Effector memory CD8-positive, alpha-beta T cell (primary cell): ENCODE measurements around the gene NMT1.
"Not testable (repeated sequence)": the region's sequence is repeated elsewhere in the genome, so short reads cannot be mapped to it uniquely, and the experiment has no call there.

Source experiments
- ATAC-seq: fragments of 150-1000 bp; cut with Tn5 transposase; replicated peaks from 2 replicates; pipeline ENCODE4 v1.10.0; 2021; ENCODE audit warnings: mild to moderate bottlenecking, moderate library complexity
- DNase-seq, 3 experiments: peaks; one replicate each; pipeline ENCODE4 v3.0.0; 2021
- H3K27ac Mint-ChIP-seq, 2 donors: one replicate each; pipeline ENCODE4 v1.8.0; 2022; ENCODE audit warnings: mild to moderate bottlenecking in 2 of 2, mixed read lengths in 2 of 2, moderate library complexity in 2 of 2
- H3K27me3 Mint-ChIP-seq, 2 donors: one replicate each; pipeline ENCODE4 v1.8.0; 2022; ENCODE audit warnings: mixed read lengths in 2 of 2
- H3K36me3 Mint-ChIP-seq: one replicate; pipeline ENCODE4 v1.8.0; 2022; ENCODE audit warnings: mild to moderate bottlenecking, moderate library complexity, mixed read lengths; ENCODE audit not compliant: insufficient read depth
- H3K4me1 Mint-ChIP-seq, 2 donors: one replicate each; pipeline ENCODE4 v1.8.0; 2022; ENCODE audit warnings: low read depth in 2 of 2, mixed read lengths in 2 of 2
- H3K4me3 Mint-ChIP-seq, 2 donors: one replicate each; pipeline ENCODE4 v1.8.0; 2022; ENCODE audit warnings: mild to moderate bottlenecking in 2 of 2, mixed read lengths in 2 of 2, moderate library complexity in 2 of 2
- H3K9me3 Mint-ChIP-seq, 2 donors: one replicate each; pipeline ENCODE4 v1.8.0; 2022; ENCODE audit warnings: mixed read lengths in 2 of 2

NMT1 gene

DNA sequence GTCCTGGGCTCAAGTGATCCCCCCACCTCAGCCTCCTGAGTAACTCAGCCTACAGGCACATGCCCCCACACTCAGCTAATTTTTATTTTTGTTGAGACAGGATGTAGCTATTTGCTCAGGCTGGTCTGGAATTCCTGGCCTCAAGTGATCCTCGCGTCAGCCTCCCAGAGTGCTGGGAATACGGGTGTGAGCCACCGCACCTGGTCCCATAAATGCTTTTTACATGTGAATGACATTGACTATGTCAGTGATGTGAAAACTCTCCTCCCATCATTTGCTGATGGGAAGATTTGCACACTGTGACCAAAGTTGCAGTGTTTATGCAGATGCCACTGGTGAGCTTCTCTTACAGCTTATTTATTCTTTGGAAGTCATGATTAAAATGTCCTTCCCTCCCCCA lies 56.2 kb downstream of the NMT1 start:
- no peak for ATAC-seq
- no peak for DNase-seq
- H3K4me3 Mint-ChIP-seq: no peak overlapping the region
- H3K9me3 Mint-ChIP-seq: no peaks in the 10 kb centered on the region
- no peak overlapping the region for H3K27ac Mint-ChIP-seq
- peaks cover 3% of the 10 kb centered on the region for H3K36me3 Mint-ChIP-seq
- peaks cover 0 to 18% of the 10 kb centered on the region in 2 donors for H3K27me3 Mint-ChIP-seq
- no peaks in the 10 kb centered on the region for H3K4me1 Mint-ChIP-seq

DNA sequence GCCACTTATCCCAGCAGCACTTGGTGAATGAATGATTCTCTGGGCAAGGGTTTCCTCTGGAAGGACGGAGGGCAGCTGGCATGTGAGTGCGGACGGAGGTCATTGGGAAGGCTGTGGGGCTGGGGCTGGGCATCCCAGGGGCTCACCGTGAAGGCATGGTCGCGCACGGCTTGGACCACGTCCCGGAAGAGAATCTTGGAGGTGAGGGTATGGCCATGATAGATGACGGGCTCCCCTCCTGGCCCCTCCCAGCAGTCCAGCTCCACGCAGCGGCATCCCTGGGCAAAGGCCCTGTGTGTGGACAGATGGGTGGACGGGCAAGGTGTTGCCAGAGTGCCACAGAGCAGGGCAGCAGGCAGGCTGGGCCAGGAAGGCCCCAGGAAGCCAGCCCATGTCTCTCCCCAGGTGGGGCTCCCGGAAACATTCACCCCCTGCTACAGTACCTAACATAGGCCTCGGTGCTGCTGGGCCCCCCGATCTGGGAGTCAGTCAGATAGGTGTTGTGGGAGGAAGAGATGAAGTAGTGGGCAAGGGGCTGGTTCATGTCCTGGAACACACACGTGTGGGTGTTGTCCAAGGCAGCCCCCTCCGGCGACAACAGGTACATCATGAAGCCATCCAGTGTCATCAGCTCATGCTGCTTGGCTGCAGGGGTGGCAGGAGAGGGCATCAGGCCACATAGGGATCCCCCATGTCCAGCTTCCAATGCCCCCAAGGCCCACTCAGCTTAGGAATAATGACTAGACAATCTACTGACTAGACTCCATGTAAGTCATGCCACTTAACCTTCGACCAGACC lies 56.9 kb downstream of the NMT1 start:
- no peaks in the 10 kb centered on the region for H3K9me3 Mint-ChIP-seq
- no peaks in the 10 kb centered on the region for H3K4me1 Mint-ChIP-seq
- H3K4me3 Mint-ChIP-seq: no peak overlapping the region
- peaks cover 0 to 18% of the 10 kb centered on the region in 2 donors for H3K27me3 Mint-ChIP-seq
- H3K36me3 Mint-ChIP-seq: peaks cover 3% of the 10 kb centered on the region
- no peak for ATAC-seq
- no peak for DNase-seq
- no peak overlapping the region for H3K27ac Mint-ChIP-seq

DNA sequence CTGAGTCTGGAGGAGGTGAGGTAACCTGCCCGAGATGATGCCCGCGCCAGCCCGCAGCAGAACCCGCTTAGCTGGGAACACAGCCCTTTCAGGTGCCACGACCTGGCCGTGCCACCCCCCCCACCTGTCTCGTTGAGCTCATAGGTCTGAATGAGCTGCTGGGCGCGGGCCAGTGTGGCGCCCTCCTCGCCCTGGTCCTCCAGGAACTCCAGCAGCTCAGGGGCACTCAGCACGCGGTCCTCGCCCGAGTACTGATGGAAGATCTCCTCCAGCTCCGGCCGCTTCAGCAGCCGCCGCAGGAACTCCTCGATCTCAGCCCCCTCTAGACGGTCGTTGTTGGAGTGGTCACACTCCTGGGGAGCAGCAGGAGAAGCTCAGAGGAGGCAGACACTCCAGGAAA lies 57.6 kb downstream of the NMT1 start:
- H3K27me3 Mint-ChIP-seq: peaks cover 0 to 18% of the 10 kb centered on the region in 2 donors

DNA sequence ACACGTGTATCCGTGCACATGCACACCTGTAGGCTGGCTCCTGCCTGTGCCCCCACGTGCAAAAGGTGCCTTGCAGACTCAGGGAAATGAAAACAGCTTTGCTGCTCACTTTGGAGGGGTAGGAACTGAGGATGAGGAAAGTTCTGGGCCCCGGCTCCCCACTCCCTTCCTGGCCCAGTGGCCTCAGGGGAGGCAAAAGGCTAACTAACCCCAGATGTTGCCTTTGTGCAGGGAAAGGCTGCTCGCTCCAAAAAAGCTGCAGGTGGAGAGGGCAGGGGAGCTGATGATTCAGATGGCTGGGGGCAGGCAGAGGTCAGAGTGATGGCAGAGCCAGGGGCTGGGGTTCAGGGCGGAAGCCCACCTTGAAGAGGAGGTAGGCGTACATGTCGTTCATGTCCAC lies 58.8 kb downstream of the NMT1 start:
- Mint-ChIP-seq H3K4me1 (peaks cover 0 to 6% of the 10 kb centered on the region in 2 donors), H3K9me3 (no peaks in the 10 kb centered on the region), H3K27me3 (peaks cover 0 to 18% of the 10 kb centered on the region in 2 donors), H3K36me3 (peaks cover 3% of the 10 kb centered on the region), H3K27ac (no peak overlapping the region), H3K4me3 (no peak overlapping the region)
- no peak for ATAC-seq
- no peak for DNase-seq

More for the DNA sequence above, 57.6 kb downstream of the NMT1 start:
- H3K9me3 Mint-ChIP-seq: no peaks in the 10 kb centered on the region
- H3K36me3 Mint-ChIP-seq: peaks cover 3% of the 10 kb centered on the region
- no peak overlapping the region for H3K27ac Mint-ChIP-seq
- no peaks in the 10 kb centered on the region for H3K4me1 Mint-ChIP-seq
- no peak overlapping the region for H3K4me3 Mint-ChIP-seq
- DNase-seq: no peak
- no peak for ATAC-seq

DNA sequence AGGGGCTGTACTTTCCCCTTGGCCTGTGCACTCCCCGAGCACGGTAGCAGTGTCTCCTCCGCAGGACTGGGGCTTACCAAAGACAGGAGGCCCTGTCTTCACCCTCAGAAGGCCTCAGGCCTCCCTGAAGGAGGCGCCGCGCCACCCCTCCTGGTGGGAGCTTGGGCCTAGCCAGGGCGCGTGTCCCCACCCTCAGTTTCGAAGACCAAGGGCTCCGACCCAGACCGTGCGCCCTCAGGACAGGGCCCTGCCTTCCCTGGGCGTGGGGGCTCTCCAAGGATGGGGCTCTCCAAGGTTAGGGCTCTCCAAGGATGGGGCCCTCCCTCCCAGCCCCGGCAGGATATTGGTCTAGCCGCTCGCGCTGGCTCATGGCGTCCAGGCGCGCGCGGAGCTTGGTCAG lies 59.4 kb downstream of the NMT1 start:
- no peaks in the 10 kb centered on the region for H3K9me3 Mint-ChIP-seq
- peaks cover 3% of the 10 kb centered on the region for H3K36me3 Mint-ChIP-seq
- ATAC-seq (no peak), DNase-seq (no peak)
- no peak overlapping the region for H3K27ac Mint-ChIP-seq
- peaks cover 0 to 18% of the 10 kb centered on the region in 2 donors for H3K27me3 Mint-ChIP-seq
- no peak overlapping the region for H3K4me3 Mint-ChIP-seq
- H3K4me1 Mint-ChIP-seq: peaks cover 0 to 6% of the 10 kb centered on the region in 2 donors

DNA sequence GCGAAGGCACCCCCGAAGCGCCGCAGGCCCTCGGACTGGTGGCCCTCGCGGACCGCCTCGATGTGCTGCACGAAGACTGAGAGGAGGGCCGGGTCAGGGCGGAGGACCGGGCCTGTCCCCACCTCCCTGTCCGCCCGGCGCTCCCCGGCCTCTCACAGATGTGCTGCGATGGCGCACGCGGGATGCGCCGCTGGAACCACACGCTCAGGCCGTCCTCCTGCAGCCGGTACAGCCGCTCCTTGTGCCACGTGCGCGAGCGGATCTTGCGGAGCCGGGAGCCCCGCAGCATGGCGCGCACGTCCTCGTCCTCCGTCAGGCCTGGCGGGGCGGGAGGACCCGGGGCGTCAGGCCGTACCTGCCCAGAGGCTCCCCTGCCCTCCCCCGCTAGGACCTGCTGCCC lies 59.9 kb downstream of the NMT1 start:
- Mint-ChIP-seq H3K4me1 (peaks cover 0 to 6% of the 10 kb centered on the region in 2 donors), H3K27me3 (peaks cover 0 to 13% of the 10 kb centered on the region in 2 donors), H3K27ac (no peak overlapping the region), H3K9me3 (no peaks in the 10 kb centered on the region), H3K36me3 (peaks cover 3% of the 10 kb centered on the region), H3K4me3 (no peak overlapping the region)
- ATAC-seq (no peak), DNase-seq (no peak)

DNA sequence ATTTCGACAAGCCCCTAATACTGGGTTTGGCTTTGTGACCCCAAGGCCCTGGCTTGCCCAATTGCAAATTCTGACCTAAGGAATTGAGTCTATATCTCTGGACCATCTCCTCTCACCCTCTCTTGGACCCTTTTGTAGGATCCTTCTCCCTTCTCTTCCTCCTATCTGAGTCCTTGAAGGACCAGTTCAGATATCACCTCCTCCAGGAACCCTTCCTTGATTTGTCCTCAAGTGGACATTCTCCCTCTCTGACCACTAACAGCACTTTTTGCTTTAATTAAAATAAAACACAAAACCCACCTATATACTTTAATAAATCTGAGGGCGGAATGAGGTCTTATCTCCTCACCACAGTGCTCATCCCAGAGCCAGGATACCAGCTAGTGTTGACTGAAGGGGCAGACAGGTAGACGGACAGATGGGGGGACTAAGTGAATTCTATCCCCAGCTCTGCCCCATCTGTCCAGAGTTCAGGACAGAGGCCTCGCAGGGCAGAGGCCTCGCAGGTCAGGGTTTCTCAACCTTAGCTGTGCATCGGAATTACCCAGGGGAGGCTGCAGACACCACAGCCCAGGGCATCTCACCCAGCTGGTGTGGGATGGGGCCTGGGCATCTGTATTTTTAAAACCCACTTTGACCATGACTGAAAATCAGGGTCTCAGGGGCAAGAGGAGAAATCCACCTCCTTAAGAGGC lies 62.1 kb downstream of the NMT1 start:
- H3K27ac Mint-ChIP-seq: peak overlapping the region in 1 of 2 donors; percentile 54

DNA sequence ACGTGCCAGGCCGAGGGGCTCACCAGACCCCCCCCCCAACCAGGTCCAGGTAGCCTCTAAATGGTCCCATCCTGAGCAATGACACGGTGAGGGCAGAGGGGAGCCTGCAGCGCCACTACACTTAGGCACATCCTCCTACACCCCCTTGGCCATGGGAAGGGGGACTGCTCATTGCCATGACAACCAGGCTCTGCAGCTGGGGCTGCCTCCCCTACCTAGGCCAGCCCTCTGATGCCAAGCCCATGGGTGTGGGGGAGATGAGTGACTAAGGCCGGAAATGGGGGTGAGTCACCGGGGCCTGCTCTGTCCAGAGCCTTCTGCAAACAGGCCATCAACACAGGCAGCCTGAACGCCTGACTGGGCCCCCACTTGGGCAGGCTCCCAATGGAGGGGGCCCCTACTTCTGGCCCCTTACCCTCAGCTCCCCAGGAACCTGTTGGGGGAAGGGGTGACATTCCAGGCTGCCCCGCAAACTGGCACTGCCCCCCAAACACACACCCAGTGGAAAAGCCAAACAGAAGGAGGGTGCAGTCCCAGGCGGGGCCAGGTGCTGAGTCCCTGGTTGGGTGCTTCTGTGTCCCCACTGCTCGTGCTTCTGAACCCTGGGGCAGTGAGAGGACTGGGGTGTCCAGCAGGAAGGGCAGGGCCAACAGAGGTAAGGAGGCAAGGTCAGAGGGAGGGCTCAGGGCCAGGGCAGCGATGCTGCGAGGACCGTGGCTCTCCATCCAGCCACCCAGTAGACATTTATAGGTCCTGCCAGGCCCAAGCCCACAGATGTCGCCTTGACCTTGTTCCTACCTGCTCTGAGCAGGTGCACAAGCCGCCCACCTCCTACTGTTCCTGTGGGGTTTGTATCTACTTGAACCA lies 63.0 kb downstream of the NMT1 start:
- H3K27ac Mint-ChIP-seq: no peak overlapping the region
- no peaks in the 10 kb centered on the region for H3K36me3 Mint-ChIP-seq
- ATAC-seq (peak; percentile 71), DNase-seq (no peak)
- no peaks in the 10 kb centered on the region for H3K9me3 Mint-ChIP-seq
- peaks cover 0 to 6% of the 10 kb centered on the region in 2 donors for H3K4me1 Mint-ChIP-seq
- H3K4me3 Mint-ChIP-seq: no peak overlapping the region
- peaks cover 0 to 8% of the 10 kb centered on the region in 2 donors for H3K27me3 Mint-ChIP-seq

More for the DNA sequence above, 62.1 kb downstream of the NMT1 start:
- H3K27me3 Mint-ChIP-seq: peaks cover 0 to 8% of the 10 kb centered on the region in 2 donors
- peaks cover 0 to 6% of the 10 kb centered on the region in 2 donors for H3K4me1 Mint-ChIP-seq
- H3K36me3 Mint-ChIP-seq: no peaks in the 10 kb centered on the region
- no peak overlapping the region for H3K4me3 Mint-ChIP-seq
- no peak for DNase-seq
- H3K9me3 Mint-ChIP-seq: no peaks in the 10 kb centered on the region
- no peak for ATAC-seq

DNA sequence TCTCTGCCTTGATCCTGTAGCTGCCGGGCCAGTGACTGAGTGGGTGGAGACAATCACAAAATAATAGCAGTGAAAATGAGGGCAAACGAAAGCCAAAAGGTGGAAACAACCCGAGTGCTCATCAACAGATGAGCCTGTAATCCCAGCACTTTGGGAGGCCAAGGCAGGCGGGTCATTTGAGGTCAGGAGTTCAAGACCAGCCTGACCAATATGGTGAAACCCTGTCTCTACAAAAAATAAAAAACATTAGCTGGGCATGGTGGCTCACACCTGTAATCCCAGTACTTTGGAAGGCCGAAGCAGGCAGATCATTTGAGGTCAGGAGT lies 63.6 kb downstream of the NMT1 start:
- H3K27ac Mint-ChIP-seq, H3K36me3 Mint-ChIP-seq, H3K9me3 Mint-ChIP-seq, H3K4me1 Mint-ChIP-seq, DNase-seq, ATAC-seq, H3K27me3 Mint-ChIP-seq, H3K4me3 Mint-ChIP-seq: not testable (repeated sequence)

DNA sequence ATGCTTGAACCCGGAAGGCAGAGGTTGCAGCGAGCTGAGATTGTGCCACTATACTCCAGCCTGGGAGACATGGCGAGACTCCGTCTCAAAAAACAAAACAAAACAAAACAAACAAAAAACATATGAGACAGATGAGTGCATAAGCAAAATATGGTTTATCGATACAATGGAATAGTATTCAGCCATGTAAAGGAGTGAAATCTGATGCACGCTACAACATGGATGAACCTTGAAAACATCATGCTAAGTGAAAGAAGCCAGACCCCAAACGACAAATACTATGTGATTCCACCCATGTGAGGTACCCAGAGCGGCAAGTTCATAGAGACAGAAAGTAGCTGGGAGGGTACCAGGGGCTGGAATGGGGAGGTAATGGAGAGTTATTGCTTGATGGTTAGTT lies 64.4 kb downstream of the NMT1 start:
- no peaks in the 10 kb centered on the region for H3K36me3 Mint-ChIP-seq
- H3K27me3 Mint-ChIP-seq: peaks cover 0 to 9% of the 10 kb centered on the region in 2 donors
- H3K4me1 Mint-ChIP-seq: peaks cover 0 to 6% of the 10 kb centered on the region in 2 donors
- H3K27ac Mint-ChIP-seq: no peak overlapping the region
- no peak overlapping the region for H3K4me3 Mint-ChIP-seq
- DNase-seq (no peak), ATAC-seq (no peak)
- no peaks in the 10 kb centered on the region for H3K9me3 Mint-ChIP-seq

DNA sequence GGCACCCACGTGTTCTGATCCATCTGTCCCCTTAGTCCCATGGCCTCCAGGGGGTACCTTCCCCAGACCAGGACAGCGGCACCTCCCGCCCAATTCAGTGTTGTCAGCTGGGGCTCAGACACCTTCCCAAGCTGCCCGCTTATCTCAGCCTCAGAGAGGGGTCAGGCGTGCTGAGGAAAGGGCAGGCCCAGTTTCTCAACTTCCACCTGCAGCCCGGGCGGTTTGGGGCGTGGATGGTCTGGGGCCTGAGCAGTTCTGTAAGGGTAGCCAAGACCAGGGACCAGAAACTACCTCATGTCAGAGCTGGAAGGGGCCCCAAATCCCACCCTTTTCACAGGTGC lies 66.1 kb downstream of the NMT1 start:
- H3K4me3 Mint-ChIP-seq: no peak overlapping the region

DNA sequence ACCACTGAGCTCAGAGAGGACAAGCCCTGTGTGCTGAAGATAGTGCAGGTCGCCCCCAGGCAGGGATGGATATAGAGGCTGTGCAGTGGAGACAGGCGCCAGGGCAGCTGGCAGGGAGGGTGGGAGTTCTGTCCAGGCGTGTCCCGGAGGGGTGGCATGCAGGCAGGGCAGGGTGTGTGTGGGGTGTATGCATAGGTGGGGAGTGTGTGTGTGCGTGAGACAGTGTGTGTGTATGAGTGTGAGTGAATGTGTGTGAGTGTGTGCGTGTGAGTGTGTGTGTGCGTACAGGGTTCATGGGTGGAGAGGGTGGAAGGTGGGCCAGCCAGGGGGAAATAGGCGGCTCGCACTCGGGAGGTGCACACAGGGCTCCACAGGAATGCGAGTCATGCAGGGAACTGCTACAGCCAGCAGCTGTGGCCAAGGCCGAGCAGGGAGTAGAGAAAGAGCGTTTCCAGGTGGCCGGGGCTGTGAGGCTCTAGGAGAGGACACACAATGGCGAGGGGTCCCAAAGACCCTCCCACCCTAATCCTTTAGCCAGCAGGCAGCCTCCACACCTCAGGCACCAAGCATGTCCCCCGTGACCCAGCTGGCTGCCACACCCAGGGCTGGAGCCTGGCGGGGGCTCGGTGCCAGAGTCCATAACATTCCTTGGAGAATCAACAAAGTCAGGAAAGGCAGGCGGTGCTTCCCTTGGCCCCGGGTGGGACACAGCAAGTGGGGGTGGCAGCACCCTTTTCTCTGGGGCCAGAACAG lies 66.6 kb downstream of the NMT1 start:
- Mint-ChIP-seq H3K9me3 (no peaks in the 10 kb centered on the region), H3K27ac (peak overlapping the region in 1 of 2 donors; percentile 68), H3K27me3 (peaks cover 0 to 12% of the 10 kb centered on the region in 2 donors), H3K4me3 (no peak overlapping the region), H3K4me1 (peaks cover 6% of the 10 kb centered on the region in 2 donors), H3K36me3 (peaks cover 6% of the 10 kb centered on the region)
- ATAC-seq: no peak
- no peak for DNase-seq

More for the DNA sequence above, 66.1 kb downstream of the NMT1 start:
- ATAC-seq: no peak
- DNase-seq: no peak
- H3K4me1 Mint-ChIP-seq: peaks cover 6% of the 10 kb centered on the region in 2 donors
- H3K27me3 Mint-ChIP-seq: peaks cover 0 to 12% of the 10 kb centered on the region in 2 donors
- peaks cover 6% of the 10 kb centered on the region for H3K36me3 Mint-ChIP-seq
- H3K27ac Mint-ChIP-seq: peak overlapping the region in 1 of 2 donors; percentile 68
- no peaks in the 10 kb centered on the region for H3K9me3 Mint-ChIP-seq

DNA sequence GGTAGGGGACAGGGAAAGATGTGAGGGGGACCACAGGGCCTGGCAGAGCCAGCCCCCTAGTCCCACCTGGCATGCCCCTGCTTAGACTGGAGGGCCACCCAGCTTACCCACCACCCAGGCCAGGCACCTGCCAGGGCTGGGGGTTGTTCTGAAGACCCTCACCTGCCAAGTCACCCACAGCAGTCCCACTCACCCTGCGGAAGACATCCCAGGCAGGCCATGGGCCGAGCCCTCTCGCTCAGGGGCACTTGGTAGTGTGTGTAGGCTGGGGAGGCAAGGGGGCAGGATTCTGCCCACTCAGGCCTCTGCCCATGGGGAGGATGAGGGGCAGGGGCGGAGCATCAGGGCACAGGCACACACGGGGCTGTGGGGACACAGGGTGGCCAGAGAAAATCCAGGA lies 67.2 kb downstream of the NMT1 start:
- no peak for ATAC-seq
- peaks cover 0 to 12% of the 10 kb centered on the region in 2 donors for H3K27me3 Mint-ChIP-seq
- H3K9me3 Mint-ChIP-seq: no peaks in the 10 kb centered on the region
- no peak overlapping the region for H3K27ac Mint-ChIP-seq
- peaks cover 9% of the 10 kb centered on the region for H3K36me3 Mint-ChIP-seq
- peaks cover 6 to 7% of the 10 kb centered on the region in 2 donors for H3K4me1 Mint-ChIP-seq
- H3K4me3 Mint-ChIP-seq: no peak overlapping the region
- no peak for DNase-seq
